Heart left ventricle (tissue), 13 donors: ENCODE data around the gene MRNIP.
A peak's percentile ranks its signal among the peaks of the same experiment; 100 is the strongest.

Experiments
- CTCF ChIP-seq, 12 donors: fragments of 200-600 bp; sonication (generic) in 4 of 12; IDR thresholded peaks; one replicate each; pipeline versions ENCODE4 v1.5.0 to v1.8.0; 2018 to 2022; ENCODE audit warnings: antibody characterized with exemption in 12 of 12, mild to moderate bottlenecking in 5 of 12
- POLR2A ChIP-seq, 2 donors: fragments of 450-650 bp; IDR thresholded peaks; one replicate each; pipeline ENCODE4 v1.6.1; 2017; ENCODE audit warnings: antibody characterized with exemption in 2 of 2, mild to moderate bottlenecking in 2 of 2, moderate library complexity in 2 of 2
- donor health status: ischemic (EF 13 %, LVEDD 7.1; RV severe dilation, severe dysfunction).
- donor health status: DM: no; HTN: yes; CAD: no.
- donor health status: DM: no; HTN: no; CAD: no.
- donor health status: ischemic (EF 25% LVEDD 6.9; RV normal size, moderate dysfunction).
- donor health status: ischemic (EF 25% LVEDD 5.7; RV mildly dilated, moderate dysfunction).
- donor health status: ischemic (EF 35%, LVEDD 5.7; RV mildly dilated, moderate dysfunction).
- donor health status: nonischemic (EF 11% LVEDD 7.7; RV severe dilation, severe dysfunction).
- donor health status: DM: yes; HTN: yes; CAD: no.
- donor health status: PGD.
- donor health status: ischemic (EF 29% LVEDD 5.4; RV normal size, mild dysfunction).
- donor health status: nonischemic (EF 23%, LVEDD 6.1; RV moderate dilation, normal function).

- TF ChIP-seq CTCF (IDR thresholded peaks at IDR 0.05) (peak; percentile 43 to 76 (median 64)), POLR2A (IDR thresholded peaks at IDR 0.05) (no peak)
Measured at GRCh38 chr5:179801304-179802206, 57.1 kb downstream of the MRNIP start.
